B cell (primary cell): ENCODE results near the gene TTLL1. TPM values are rescaled to one million over a fixed set of nuclear protein-coding genes. Genes with fewer than 3 reads are reported as not detected.

Experiments
- ATAC-seq: fragments of 200-7000 bp; cut with Tn5 transposase; one replicate; pipeline ENCODE4 v1.10.0; 2021; ENCODE audit warnings: low read depth, mild to moderate bottlenecking, moderate number of reproducible peaks, moderate library complexity
- CTCF ChIA-PET: fragments of 350-600 bp; sonication (Branson Sonifier 250); formaldehyde crosslinking; loops from one replicate; lab custom pipeline; 2021; ENCODE audit warnings: antibody characterized with exemption, inconsistent platforms; lab: Charles Lee
- POLR2A ChIA-PET: fragments of 350-600 bp; sonication (Branson Sonifier 250); formaldehyde crosslinking; loops from one replicate; lab custom pipeline; 2021; ENCODE audit warnings: antibody characterized with exemption; lab: Charles Lee
- DNase-seq: peaks from one replicate; pipeline ENCODE4 v3.0.0; 2013
- H2AFZ ChIP-seq: 2 replicates; pipeline ENCODE4 v1.6.1; 2012; ENCODE audit warnings: mild to moderate bottlenecking, low read depth, low read length; ENCODE audit not compliant: insufficient read depth, poor library complexity, severe bottlenecking
- H3K27ac ChIP-seq, 2 donors: 1 replicate in 1 of 2; 2 replicates in 1 of 2; pipeline ENCODE4 v1.5.1; 2012 to 2013; ENCODE audit warnings: low read length in 2 of 2, mild to moderate bottlenecking in 2 of 2, moderate library complexity in 1 of 2
- H3K27me3 ChIP-seq, 4 experiments: fragments of 200-600 bp in 1 of 4; sonication (generic) in 1 of 4; replicated peaks in 1 of 4; 1 replicate in 2 of 4; 2 replicates in 2 of 4; pipeline versions ENCODE4 v1.6.1 to v1.7.0; 2013 to 2016; ENCODE audit warnings: low read length in 3 of 4, mild to moderate bottlenecking in 2 of 4, mixed read lengths in 1 of 4, moderate library complexity in 1 of 4; ENCODE audit not compliant: insufficient read depth in 4 of 4, control insufficient read depth in 3 of 4; ENCODE audit errors: control extremely low read depth in 1 of 4
- H3K36me3 ChIP-seq, 2 experiments: replicated peaks in 1 of 2; 1 replicate in 1 of 2; 2 replicates in 1 of 2; pipeline versions ENCODE4 v1.6.1 to v1.7.1; 2013; ENCODE audit warnings: low read length in 1 of 2; ENCODE audit not compliant: insufficient read depth in 2 of 2, control insufficient read depth in 1 of 2; ENCODE audit errors: control extremely low read depth in 1 of 2, extremely low read depth in 1 of 2
- H3K4me1 ChIP-seq, 2 donors: fragments of 200-600 bp in 1 of 2; sonication (generic) in 1 of 2; 1 replicate in 1 of 2; 2 replicates in 1 of 2; pipeline versions ENCODE4 v1.5.1 to v1.6.1; 2013 to 2017; ENCODE audit warnings: low read length in 2 of 2; ENCODE audit not compliant: control insufficient read depth in 2 of 2, insufficient read depth in 2 of 2
- H3K4me2 ChIP-seq: replicated peaks from 2 replicates; pipeline ENCODE3; 2012; ENCODE audit warnings: mild to moderate bottlenecking, low read depth, low read length; ENCODE audit not compliant: poor library complexity, severe bottlenecking
- H3K4me3 ChIP-seq, 5 experiments: fragments of 200-600 bp in 1 of 5; sonication (generic) in 1 of 5; 1 replicate in 3 of 5; 2 replicates in 2 of 5; pipeline versions ENCODE4 v1.5.1 to v1.7.0; 2011 to 2016; ENCODE audit warnings: low read length in 4 of 5, mild to moderate bottlenecking in 4 of 5, low read depth in 2 of 5, control low read depth in 1 of 5, moderate library complexity in 1 of 5; ENCODE audit not compliant: insufficient read depth in 1 of 5; ENCODE audit errors: control extremely low read depth in 1 of 5, extremely low read depth in 1 of 5
- H3K79me2 ChIP-seq: fragments of 200-600 bp; sonication (generic); one replicate; pipeline ENCODE4 v1.6.0; 2016; ENCODE audit warnings: low read length; ENCODE audit not compliant: control insufficient read depth, insufficient read depth
- H3K9ac ChIP-seq: fragments of 200-600 bp; sonication (generic); 2 replicates; pipeline ENCODE4 v1.6.1; 2017; ENCODE audit warnings: mild to moderate bottlenecking, low read length, moderate library complexity
- H3K9me3 ChIP-seq, 3 donors: one replicate each; pipeline versions ENCODE4 v1.6.1 to v1.7.1; 2013; ENCODE audit warnings: low read length in 2 of 3; ENCODE audit not compliant: control insufficient read depth in 2 of 3, insufficient read depth in 1 of 3; ENCODE audit errors: control extremely low read depth in 1 of 3
- H4K20me1 ChIP-seq: 2 replicates; pipeline ENCODE4 v1.6.0; 2012; ENCODE audit warnings: mild to moderate bottlenecking, low read length; ENCODE audit not compliant: insufficient read depth, control insufficient read depth, poor library complexity, severe bottlenecking
- H3K27ac Mint-ChIP-seq: one replicate; pipeline ENCODE4 v1.8.0; 2021; ENCODE audit warnings: mixed read lengths
- H3K27me3 Mint-ChIP-seq: one replicate; pipeline ENCODE4 v1.8.0; 2021; ENCODE audit warnings: mixed read lengths
- H3K4me1 Mint-ChIP-seq: one replicate; pipeline ENCODE4 v1.8.0; 2021; ENCODE audit warnings: mixed read lengths
- H3K4me3 Mint-ChIP-seq: one replicate; pipeline ENCODE4 v1.8.0; 2021; ENCODE audit warnings: mixed read lengths
- H3K9me3 Mint-ChIP-seq: one replicate; pipeline ENCODE4 v1.8.0; 2022; ENCODE audit warnings: mixed read lengths; ENCODE audit not compliant: insufficient read depth
- EZH2 ChIP-seq: IDR thresholded peaks from 2 replicates; pipeline ENCODE4 v1.6.1; 2012; ENCODE audit warnings: borderline replicate concordance, low read depth, mild to moderate bottlenecking, moderate library complexity, low read length; ENCODE audit not compliant: insufficient read depth, poor library complexity, severe bottlenecking
- WGBS: methylation state at CpG from one replicate; pipeline ENCODE4 v1.1.5; 2013; ENCODE audit warnings: missing lambda C conversion rate; ENCODE audit not compliant: insufficient coverage; 5-methylcytosine and 5-hydroxymethylcytosine counted together
- intact Hi-C: fragments of 100-400 bp; cut with micrococcal nuclease; formaldehyde crosslinking; loops from one replicate; pipeline ENCODE4 v1.10.0; 2022
- polyA plus RNA-seq: library from polyadenylated mRNA; depleted of rRNA; stranded (reverse); fragments of >200 nt; gene quantifications from 2 replicates; pipeline ENCODE4 v1.2.3, GENCODE V29; 2012
- total RNA-seq, 2 donors: library from RNA; stranded (reverse); fragments of 120-200 nt in 1 of 2; gene quantifications; 1 replicate in 1 of 2; 2 replicates in 1 of 2; pipeline versions ENCODE4 v1.2.3 to v1.2.4, GENCODE V29; 2013 to 2022
- TF ChIP-seq, protein P1 (sequence below): fragments of 200-600 bp; IDR thresholded peaks from one replicate; pipeline ENCODE4 v1.8.0; 2022; ENCODE audit warnings: antibody characterized with exemption, mild to moderate bottlenecking

The TTLL1 gene
- total and polyA plus RNA-seq, 2 donors (not counting 1 experiment from before 2014, with no cell fraction given): 3.0 to 3.3 TPM

DNA sequence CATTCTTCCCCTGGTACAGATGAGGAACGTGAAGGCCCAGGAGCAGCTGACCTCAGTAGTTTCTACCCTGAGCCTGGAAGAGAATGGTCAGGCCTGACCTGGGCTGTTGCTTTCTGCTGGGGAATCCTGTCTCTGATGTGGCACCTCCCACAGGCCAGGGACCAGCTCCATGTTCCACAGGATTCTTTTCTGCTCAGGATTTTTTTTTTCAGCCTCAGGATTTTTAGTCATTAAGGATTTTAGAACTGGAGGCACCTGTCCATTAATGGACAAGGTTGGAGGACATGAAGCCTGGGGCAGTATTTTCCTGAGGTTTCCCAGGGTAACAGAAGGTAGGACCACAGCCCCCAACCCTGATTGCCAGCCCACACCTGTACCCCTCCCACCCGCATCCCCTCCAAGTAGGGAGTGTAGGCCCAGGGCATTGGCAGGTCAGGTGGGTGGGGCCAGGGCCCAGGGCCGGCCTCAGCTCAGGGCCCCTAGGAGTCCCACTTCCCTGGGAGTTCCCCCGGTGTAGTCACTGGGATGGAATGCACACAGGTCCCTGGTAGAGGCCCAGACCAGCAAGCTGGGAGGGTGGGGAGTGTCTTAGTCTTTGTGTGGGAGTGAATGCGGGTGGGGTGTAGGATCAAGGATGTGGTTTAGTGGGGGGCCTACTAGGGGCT is 37.4 kb upstream of the TTLL1 start:
- DNase-seq (no peak), ATAC-seq (no peak)
- WGBS: 60% methylated on average over 3 of the region's 5 CpGs
- TF ChIP-seq EZH2: no peak
- TF ChIP-seq, protein P1, sequence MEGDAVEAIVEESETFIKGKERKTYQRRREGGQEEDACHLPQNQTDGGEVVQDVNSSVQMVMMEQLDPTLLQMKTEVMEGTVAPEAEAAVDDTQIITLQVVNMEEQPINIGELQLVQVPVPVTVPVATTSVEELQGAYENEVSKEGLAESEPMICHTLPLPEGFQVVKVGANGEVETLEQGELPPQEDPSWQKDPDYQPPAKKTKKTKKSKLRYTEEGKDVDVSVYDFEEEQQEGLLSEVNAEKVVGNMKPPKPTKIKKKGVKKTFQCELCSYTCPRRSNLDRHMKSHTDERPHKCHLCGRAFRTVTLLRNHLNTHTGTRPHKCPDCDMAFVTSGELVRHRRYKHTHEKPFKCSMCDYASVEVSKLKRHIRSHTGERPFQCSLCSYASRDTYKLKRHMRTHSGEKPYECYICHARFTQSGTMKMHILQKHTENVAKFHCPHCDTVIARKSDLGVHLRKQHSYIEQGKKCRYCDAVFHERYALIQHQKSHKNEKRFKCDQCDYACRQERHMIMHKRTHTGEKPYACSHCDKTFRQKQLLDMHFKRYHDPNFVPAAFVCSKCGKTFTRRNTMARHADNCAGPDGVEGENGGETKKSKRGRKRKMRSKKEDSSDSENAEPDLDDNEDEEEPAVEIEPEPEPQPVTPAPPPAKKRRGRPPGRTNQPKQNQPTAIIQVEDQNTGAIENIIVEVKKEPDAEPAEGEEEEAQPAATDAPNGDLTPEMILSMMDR: no peak
- no peak overlapping the region for H3K27ac ChIP-seq
- H4K20me1 ChIP-seq: peaks cover 22% of the 10 kb centered on the region
- no peak overlapping the region for H3K27ac Mint-ChIP-seq
- intact Hi-C loops: no loop called here
- CTCF ChIA-PET: interaction anchor here (3.8 kb wide), 1 partner anchor 9 kb away, joined by 14 read pairs; no protein-coding TSS in a partner anchor
- peaks cover 0 to 2% of the 10 kb centered on the region in 2 experiments for H3K36me3 ChIP-seq
- no peaks in the 10 kb centered on the region for H3K79me2 ChIP-seq
- no peak overlapping the region for H3K9ac ChIP-seq
- peaks cover 34 to 42% of the 10 kb centered on the region in 2 donors for H3K4me1 ChIP-seq
- peaks cover 25% of the 10 kb centered on the region for H3K4me1 Mint-ChIP-seq
- no peak overlapping the region for H3K4me2 ChIP-seq
- no peak overlapping the region for H2AFZ ChIP-seq
- H3K27me3 ChIP-seq: peaks cover 0 to 36% (median 15%) of the 10 kb centered on the region in 4 experiments
- no peaks in the 10 kb centered on the region for H3K9me3 Mint-ChIP-seq
- POLR2A ChIA-PET: interaction anchor here (0.7 to 0.9 kb wide), 3 partner anchors 10 to 1180 kb away, joined by 5 to 8 read pairs (median 5); partner anchors contain the start of gene CENPM
- H3K4me3 Mint-ChIP-seq: no peak overlapping the region
- H3K4me3 ChIP-seq: no peak overlapping the region
- H3K27me3 Mint-ChIP-seq: peaks cover 12% of the 10 kb centered on the region
- H3K9me3 ChIP-seq: peaks cover 0 to 7% (median 0%) of the 10 kb centered on the region in 3 donors

DNA sequence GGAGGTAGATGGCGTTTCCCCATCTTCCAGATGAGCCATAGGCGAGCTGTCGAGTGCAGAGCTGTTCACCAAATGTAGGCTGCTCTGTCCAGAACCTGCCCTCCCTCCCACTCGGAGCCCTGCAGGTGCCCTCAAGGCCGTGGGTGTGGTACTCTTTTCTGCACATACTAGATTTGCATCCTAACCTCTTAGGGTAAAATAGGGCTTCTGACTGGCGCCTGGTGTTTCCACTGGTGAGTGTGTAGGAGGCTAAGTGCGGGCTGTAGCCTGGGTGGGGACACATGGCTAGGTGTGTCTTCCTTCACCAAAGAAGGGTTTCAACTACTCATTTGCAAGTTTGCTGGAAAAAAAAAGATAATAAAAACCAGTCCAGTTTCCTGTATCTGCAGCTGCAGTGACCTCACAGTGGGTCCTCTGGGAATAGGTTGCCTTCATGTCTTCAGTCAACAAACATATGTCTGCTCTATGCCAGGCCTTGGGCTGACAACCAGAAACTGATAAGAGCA is 29.8 kb upstream of the TTLL1 start:
- peak overlapping the region; percentile 59 for H3K4me2 ChIP-seq
- peak overlapping the region; percentile 25 for H3K9ac ChIP-seq
- intact Hi-C loops: no loop called here
- H3K27ac ChIP-seq: no peak overlapping the region
- H3K27me3 ChIP-seq: peaks cover 0 to 50% (median 18%) of the 10 kb centered on the region in 4 experiments
- H3K36me3 ChIP-seq: no peaks in the 10 kb centered on the region
- ChIA-PET CTCF (interaction anchor here (0.9 to 1.6 kb wide), 2 partner anchors 18 to 251 kb away, joined by 4 to 5 read pairs; no protein-coding TSS in a partner anchor), POLR2A (no interaction called here)
- Mint-ChIP-seq H3K27ac (peak overlapping the region; percentile 61), H3K9me3 (no peaks in the 10 kb centered on the region), H3K27me3 (peaks cover 35% of the 10 kb centered on the region), H3K4me1 (peaks cover 62% of the 10 kb centered on the region), H3K4me3 (peak overlapping the region; percentile 68)
- peaks cover 0 to 12% (median 0%) of the 10 kb centered on the region in 3 donors for H3K9me3 ChIP-seq
- H3K4me1 ChIP-seq: peaks cover 67 to 82% of the 10 kb centered on the region in 2 donors
- peaks cover 8% of the 10 kb centered on the region for H4K20me1 ChIP-seq
- DNase-seq (peak; percentile 72), ATAC-seq (peak; percentile 74)
- H3K79me2 ChIP-seq: no peaks in the 10 kb centered on the region
- TF ChIP-seq, protein P1: no peak
- TF ChIP-seq EZH2: no peak
- no peak overlapping the region for H2AFZ ChIP-seq
- peak overlapping the region in 2 of 5 experiments; percentile 7 to 22 for H3K4me3 ChIP-seq
- WGBS: 25% methylated on average over 4 of the region's 7 CpGs
